Keratinocyte (primary cell): ENCODE results near the gene CSNK1D. TPM values are rescaled to one million over a fixed set of nuclear protein-coding genes. Genes with fewer than 3 reads are reported as not detected.
A peak's percentile ranks its signal among the peaks of the same experiment; 100 is the strongest.
"Not testable (repeated sequence)": the region's sequence is repeated elsewhere in the genome, so short reads cannot be mapped to it uniquely, and the experiment has no call there.

Source experiments
- DNase-seq: peaks from one replicate; pipeline ENCODE4 v3.0.0-alpha.2; 2011; ENCODE audit warnings: low read depth, missing footprints, low spot score
- FAIRE-seq: peaks from 2 replicates; lab custom pipeline; 2011; peaks lifted over from hg19 to GRCh38; lab: Jason Lieb, UNC
- H2AFZ ChIP-seq: 2 replicates; pipeline ENCODE4 v1.6.0; 2012; ENCODE audit warnings: low read length, control low read depth, inconsistent platforms; ENCODE audit not compliant: control insufficient read depth
- H3K27ac ChIP-seq: 2 replicates; pipeline ENCODE4 v1.5.1; 2011; ENCODE audit warnings: low read length; ENCODE audit not compliant: control insufficient read depth, insufficient read depth
- H3K27me3 ChIP-seq: 3 replicates; pipeline ENCODE4 v1.6.0; 2011; ENCODE audit warnings: low read length; ENCODE audit not compliant: control insufficient read depth, insufficient read depth; ENCODE audit errors: extremely low read depth
- H3K36me3 ChIP-seq, 2 experiments: 2 replicates in 1 of 2; 3 replicates in 1 of 2; pipeline ENCODE4 v1.5.1; 2011; ENCODE audit warnings: low read length in 2 of 2, mild to moderate bottlenecking in 1 of 2; ENCODE audit not compliant: control insufficient read depth in 2 of 2, insufficient read depth in 2 of 2; ENCODE audit errors: extremely low read depth in 1 of 2
- H3K4me1 ChIP-seq: 3 replicates; pipeline ENCODE4 v1.5.1; 2011; ENCODE audit warnings: low read length; ENCODE audit not compliant: control insufficient read depth, insufficient read depth; ENCODE audit errors: extremely low read depth
- H3K4me2 ChIP-seq: 3 replicates; pipeline ENCODE4 v1.6.0; 2011; ENCODE audit warnings: low read depth, low read length; ENCODE audit not compliant: control insufficient read depth, insufficient read depth; ENCODE audit errors: extremely low read depth
- H3K4me3 ChIP-seq, 3 experiments: fragments of 200-600 bp in 1 of 3; sonication (generic) in 1 of 3; 2 replicates in 2 of 3; 3 replicates in 1 of 3; pipeline ENCODE4 v1.5.1; 2011 to 2016; ENCODE audit warnings: low read length in 3 of 3, mild to moderate bottlenecking in 3 of 3, control low read depth in 2 of 3, inconsistent platforms in 1 of 3, low read depth in 1 of 3, mixed read lengths in 1 of 3, mixed run types in 1 of 3, moderate library complexity in 1 of 3; ENCODE audit not compliant: control insufficient read depth in 2 of 3, insufficient read depth in 2 of 3; ENCODE audit errors: extremely low read depth in 1 of 3
- H3K79me2 ChIP-seq: 2 replicates; pipeline ENCODE4 v1.6.0; 2012; ENCODE audit warnings: low read length; ENCODE audit not compliant: control insufficient read depth, insufficient read depth
- H3K9ac ChIP-seq: 3 replicates; pipeline ENCODE4 v1.6.0; 2011; ENCODE audit warnings: low read length; ENCODE audit not compliant: control insufficient read depth, insufficient read depth; ENCODE audit errors: extremely low read depth
- H3K9me1 ChIP-seq: 3 replicates; pipeline ENCODE4 v1.6.0; 2011; ENCODE audit warnings: low read length; ENCODE audit not compliant: control insufficient read depth, insufficient read depth; ENCODE audit errors: extremely low read depth
- H3K9me3 ChIP-seq: 2 replicates; pipeline ENCODE4 v1.5.1; 2012; ENCODE audit warnings: low read depth, low read length; ENCODE audit not compliant: control insufficient read depth
- H4K20me1 ChIP-seq: 3 replicates; pipeline ENCODE4 v1.6.0; 2011; ENCODE audit warnings: low read length; ENCODE audit not compliant: control insufficient read depth, insufficient read depth; ENCODE audit errors: extremely low read depth
- CTCF ChIP-seq, 3 experiments: IDR thresholded peaks in 1 of 3; conservative IDR thresholded peaks in 1 of 3; optimal IDR thresholded peaks in 1 of 3; 2 replicates in 2 of 3; 3 replicates in 1 of 3; pipeline versions ENCODE3 to v1.5.1; 2011; ENCODE audit warnings: low read length in 3 of 3, mild to moderate bottlenecking in 3 of 3, moderate library complexity in 2 of 3, control low read depth in 1 of 3, inconsistent platforms in 1 of 3; ENCODE audit not compliant: insufficient read depth in 2 of 3; ENCODE audit errors: extremely low read depth in 1 of 3
- EZH2 ChIP-seq: IDR thresholded peaks from one replicate; pipeline ENCODE4 v1.6.1; 2012; ENCODE audit warnings: inconsistent platforms, mild to moderate bottlenecking, low read length, moderate library complexity
- dilution Hi-C: fragments of 300-500 bp; cut with MboI; formaldehyde crosslinking; loops from one replicate; pipeline ENCODE4 v1.7.0; 2020; ENCODE audit warnings: low sequenced_read_pairs; ENCODE audit not compliant: extremely low pct_ligation_motif_present
- polyA plus RNA-seq, 5 experiments: library from polyadenylated mRNA; depleted of rRNA in 3 of 5; stranded (reverse) in 3 of 5; stranded (forward) in 1 of 5; unstranded in 1 of 5; fragments of >200 nt; gene quantifications; 1 replicate in 1 of 5; 2 replicates in 3 of 5; 3 replicates in 1 of 5; pipeline versions ENCODE4 v1.2.1 to v1.2.3, GENCODE V29; 2011 to 2012; ENCODE audit warnings: missing spikeins in 2 of 5, low read depth in 1 of 5, low replicate concordance in 1 of 5

CSNK1D gene
- polyA plus RNA-seq, 1 donor (not counting 4 experiments of a cell fraction or from before 2014, with no cell fraction given): 86.0 TPM

GRCh38 chr17:82212331-82213250, 60.9 kb downstream of the CSNK1D start, which contains the start of gene CCDC57:
TSS of gene CCDC57 (minus strand) at chr17:82212842. CDS start at chr17:82201944, 10,898 bp downstream.
- Histone ChIP-seq H3K79me2 (peaks cover 14% of the 10 kb centered on the region), H3K27ac (peak within 1 kb of the TSS; percentile 81), H3K4me3 (peak within 1 kb of the TSS; percentile 75 to 86 (median 78)), H2AFZ (peak within 1 kb of the TSS; percentile 69), H3K9me1 (no peaks in the 10 kb centered on the region), H3K9me3 (no peaks in the 10 kb centered on the region), H3K4me1 (peaks cover 35% of the 10 kb centered on the region), H3K9ac (peak within 1 kb of the TSS; percentile 84), H3K36me3 (peaks cover 0 to 6% of the 10 kb centered on the region in 2 experiments), H3K27me3 (no peaks in the 10 kb centered on the region), H3K4me2 (peak within 1 kb of the TSS; percentile 90), H4K20me1 (no peaks in the 10 kb centered on the region)
- no peak for DNase-seq
- dilution Hi-C loops: no loop called here
- FAIRE-seq: no peak
- TF ChIP-seq CTCF (optimal IDR thresholded peaks at IDR 0.05 in 1 of 3, IDR thresholded peaks at IDR 0.05 in 1 of 3, conservative IDR thresholded peaks at IDR 0.05 in 1 of 3; ENCODE audit: extremely low read depth in 1 of 3, insufficient read depth in 2 of 3, low read length in 3 of 3) (no peak), EZH2 (no peak)

- not testable (repeated sequence) for DNase-seq
Measured at GRCh38 chr17:82210655-82211054, 62.8 kb downstream of the CSNK1D start.

More at GRCh38 chr17:82210655-82211054, 62.8 kb downstream of the CSNK1D start:
- H3K36me3 ChIP-seq, H2AFZ ChIP-seq, dilution Hi-C loops, H3K27ac ChIP-seq, H3K9me1 ChIP-seq, H3K9me3 ChIP-seq, H3K4me2 ChIP-seq, H3K9ac ChIP-seq, H3K27me3 ChIP-seq, H4K20me1 ChIP-seq, FAIRE-seq, H3K4me3 ChIP-seq: not testable (repeated sequence)
- Histone ChIP-seq H3K79me2 (peaks cover 14% of the 10 kb centered on the region), H3K4me1 (peaks cover 29% of the 10 kb centered on the region)
